OCI-LY7 (cell line): ENCODE measurements around the gene PHACTR3.

Experiments used
- CTCF ChIP-seq: fragments of 200-600 bp; sonication (generic); conservative IDR thresholded peaks from 2 replicates; pipeline ENCODE4 v1.5.1; 2014; ENCODE audit warnings: mild to moderate bottlenecking, antibody characterized with exemption, low read length, moderate library complexity, mixed read lengths
- EZH2phosphoT487 ChIP-seq: fragments of 200-600 bp; sonication (generic); IDR thresholded peaks from 2 replicates; pipeline ENCODE4 v1.6.1; 2018; ENCODE audit warnings: low read depth, borderline replicate concordance, mild to moderate bottlenecking, mixed run types, antibody characterized with exemption, low read length, moderate library complexity, mixed read lengths

GRCh38 chr20:59742351-59743095 lies 138.2 kb downstream of the PHACTR3 start:
- no peak for TF ChIP-seq CTCF
- TF ChIP-seq EZH2phosphoT487: no peak
